Measurements from ENCODE around the gene AOPEP.

AOPEP gene

GRCh38 chr9:94761481-94761880 lies 35.0 kb downstream of the AOPEP start:
- no peak for DNase-seq (ENCODE audit: low spot score)

- DNase-seq (ENCODE audit: low spot score) = no peak
Measured at GRCh38 chr9:94767331-94768072, 41.0 kb downstream of the AOPEP start.

GRCh38 chr9:94768766-94769165 lies 42.3 kb downstream of the AOPEP start:
- DNase-seq (ENCODE audit: low spot score) = no peak

GRCh38 chr9:94770334-94770733 lies 43.8 kb downstream of the AOPEP start:
- no peak for DNase-seq (ENCODE audit: low spot score)

- DNase-seq (ENCODE audit: low spot score) = no peak
Measured at GRCh38 chr9:94771096-94771495, 44.6 kb downstream of the AOPEP start.

GRCh38 chr9:94772144-94772543 lies 45.6 kb downstream of the AOPEP start:
- DNase-seq (ENCODE audit: low spot score) = no peak

- DNase-seq (ENCODE audit: low spot score) = no peak
Measured at GRCh38 chr9:94772639-94773303, 46.3 kb downstream of the AOPEP start.

GRCh38 chr9:94773655-94774054 lies 47.2 kb downstream of the AOPEP start:
- DNase-seq (ENCODE audit: low spot score) = no peak

GRCh38 chr9:94778013-94778412 lies 51.5 kb downstream of the AOPEP start:
- DNase-seq (ENCODE audit: low spot score) = no peak

GRCh38 chr9:94779031-94779430 lies 52.5 kb downstream of the AOPEP start:
- no peak for DNase-seq (ENCODE audit: low spot score)

GRCh38 chr9:94779693-94780290 lies 53.3 kb downstream of the AOPEP start:
- no peak for DNase-seq (ENCODE audit: low spot score)

GRCh38 chr9:94780516-94780950 lies 54.0 kb downstream of the AOPEP start:
- DNase-seq (ENCODE audit: low spot score) = no peak

GRCh38 chr9:94782355-94783101 lies 56.0 kb downstream of the AOPEP start:
- no peak for DNase-seq (ENCODE audit: low spot score)

- DNase-seq (ENCODE audit: low spot score) = peak; percentile 20
Measured at GRCh38 chr9:94783102-94783682, 56.7 kb downstream of the AOPEP start.

GRCh38 chr9:94783928-94784327 lies 57.4 kb downstream of the AOPEP start:
- DNase-seq (ENCODE audit: low spot score) = no peak

- no peak for DNase-seq (ENCODE audit: low spot score)
Measured at GRCh38 chr9:94785215-94786169, 59.0 kb downstream of the AOPEP start.

- no peak for DNase-seq (ENCODE audit: low spot score)
Measured at GRCh38 chr9:94786586-94786985, 60.1 kb downstream of the AOPEP start.

GRCh38 chr9:94787266-94787665 lies 60.8 kb downstream of the AOPEP start:
- no peak for DNase-seq (ENCODE audit: low spot score)

GRCh38 chr9:94788570-94789105 lies 62.1 kb downstream of the AOPEP start:
- no peak for DNase-seq (ENCODE audit: low spot score)

- DNase-seq (ENCODE audit: low spot score) = no peak
Measured at GRCh38 chr9:94791435-94791834, 64.9 kb downstream of the AOPEP start.

- DNase-seq (ENCODE audit: low spot score) = no peak
Measured at GRCh38 chr9:94792511-94792910, 66.0 kb downstream of the AOPEP start.

All from CD4-positive, alpha-beta T cell treated with Interleukin-6 at 100 ng/mL for 8 hours (primary cell).